Lower leg skin (tissue), 3 donors: Measurements from ENCODE around the gene VSIG10L.

Source experiments
- CTCF ChIP-seq, 3 donors: fragments of 450-650 bp; IDR thresholded peaks; one replicate each; pipeline ENCODE4 v1.5.1; 2016; ENCODE audit warnings: antibody characterized with exemption in 3 of 3, mild to moderate bottlenecking in 3 of 3, moderate library complexity in 2 of 3
- POLR2A ChIP-seq, 2 donors: fragments of 450-650 bp; IDR thresholded peaks; one replicate each; pipeline ENCODE4 v1.6.1; 2016 to 2017; ENCODE audit warnings: antibody characterized with exemption in 2 of 2, mild to moderate bottlenecking in 1 of 2, moderate library complexity in 1 of 2

GRCh38 chr19:51311351-51312257 lies 30.3 kb downstream of the VSIG10L start, which contains the start of gene IGLON5:
- TF ChIP-seq POLR2A (IDR thresholded peaks at IDR 0.05) (no peak), CTCF (IDR thresholded peaks at IDR 0.05) (no peak)
